AG09319 (cell line): ENCODE data around the gene ALKBH5.

Experiments used
- DNase-seq: peaks from one replicate; pipeline ENCODE4 v3.0.0-alpha.2; 2010; ENCODE audit warnings: low read depth; ENCODE audit errors: extremely low read depth
- TF ChIP-seq, protein P1 (sequence below): IDR thresholded peaks from 2 replicates; pipeline ENCODE4 v1.5.1; 2011; ENCODE audit warnings: low read depth, mild to moderate bottlenecking, inconsistent platforms, low read length, moderate library complexity

The ALKBH5 gene

DNA sequence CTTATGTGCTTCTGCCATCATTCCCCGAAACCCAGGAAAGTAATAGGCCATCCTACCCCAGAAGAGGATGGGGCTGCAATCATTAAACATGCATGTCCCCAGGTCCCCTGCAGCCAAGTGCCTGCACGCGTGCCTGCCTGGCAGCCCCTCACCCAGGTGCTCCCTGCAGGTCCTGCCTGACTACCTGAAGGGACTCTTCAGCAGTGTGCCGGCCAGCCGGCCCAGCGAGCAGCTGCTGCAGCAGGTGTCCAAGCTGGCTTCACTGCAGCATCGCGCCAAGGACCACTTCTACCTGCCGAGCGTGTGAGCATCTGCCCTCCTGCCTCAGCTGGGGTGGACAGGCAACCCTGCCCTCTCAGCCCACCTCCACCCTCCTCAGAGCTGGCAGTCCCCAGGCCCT is 16.2 kb upstream of the ALKBH5 start:
- DNase-seq = no peak
- TF ChIP-seq, protein P1, sequence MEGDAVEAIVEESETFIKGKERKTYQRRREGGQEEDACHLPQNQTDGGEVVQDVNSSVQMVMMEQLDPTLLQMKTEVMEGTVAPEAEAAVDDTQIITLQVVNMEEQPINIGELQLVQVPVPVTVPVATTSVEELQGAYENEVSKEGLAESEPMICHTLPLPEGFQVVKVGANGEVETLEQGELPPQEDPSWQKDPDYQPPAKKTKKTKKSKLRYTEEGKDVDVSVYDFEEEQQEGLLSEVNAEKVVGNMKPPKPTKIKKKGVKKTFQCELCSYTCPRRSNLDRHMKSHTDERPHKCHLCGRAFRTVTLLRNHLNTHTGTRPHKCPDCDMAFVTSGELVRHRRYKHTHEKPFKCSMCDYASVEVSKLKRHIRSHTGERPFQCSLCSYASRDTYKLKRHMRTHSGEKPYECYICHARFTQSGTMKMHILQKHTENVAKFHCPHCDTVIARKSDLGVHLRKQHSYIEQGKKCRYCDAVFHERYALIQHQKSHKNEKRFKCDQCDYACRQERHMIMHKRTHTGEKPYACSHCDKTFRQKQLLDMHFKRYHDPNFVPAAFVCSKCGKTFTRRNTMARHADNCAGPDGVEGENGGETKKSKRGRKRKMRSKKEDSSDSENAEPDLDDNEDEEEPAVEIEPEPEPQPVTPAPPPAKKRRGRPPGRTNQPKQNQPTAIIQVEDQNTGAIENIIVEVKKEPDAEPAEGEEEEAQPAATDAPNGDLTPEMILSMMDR = no peak

DNA sequence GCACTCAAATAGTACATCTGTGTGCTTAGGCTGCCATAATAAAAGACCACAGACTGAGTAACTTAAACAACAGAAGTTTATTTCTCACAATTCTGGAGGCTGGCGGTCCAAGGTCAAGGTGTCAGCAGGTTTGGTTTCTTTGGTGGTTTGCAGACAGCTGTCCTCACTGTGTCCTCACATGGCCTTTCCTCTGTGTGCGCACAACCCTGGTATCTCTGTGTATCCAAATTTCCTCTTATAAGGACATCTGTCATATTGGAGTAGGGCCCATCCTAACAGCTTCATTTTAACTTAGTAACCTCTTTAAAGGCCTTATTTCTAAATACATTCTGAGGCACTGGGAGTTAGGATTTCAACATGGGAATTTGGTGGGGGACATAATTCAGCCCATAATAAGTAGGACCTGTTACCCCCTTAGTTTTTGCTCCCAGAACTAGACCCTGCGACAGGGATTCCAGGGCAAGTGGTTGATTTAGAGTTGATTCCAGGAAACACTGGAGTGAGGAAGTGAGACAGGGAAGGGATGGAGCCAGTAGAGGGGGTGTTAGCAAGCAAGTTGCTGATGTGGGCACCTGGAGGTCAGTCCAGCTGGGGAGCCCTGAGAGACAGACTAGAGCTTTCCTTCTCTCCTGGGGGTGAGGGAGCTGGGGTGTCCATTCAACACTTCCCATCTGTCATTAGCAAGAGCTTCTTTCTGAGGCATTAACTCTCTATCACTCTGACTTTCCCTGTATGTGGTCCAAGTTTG is 10.9 kb upstream of the ALKBH5 start:
- DNase-seq = no peak
- TF ChIP-seq, protein P1 = no peak

DNA sequence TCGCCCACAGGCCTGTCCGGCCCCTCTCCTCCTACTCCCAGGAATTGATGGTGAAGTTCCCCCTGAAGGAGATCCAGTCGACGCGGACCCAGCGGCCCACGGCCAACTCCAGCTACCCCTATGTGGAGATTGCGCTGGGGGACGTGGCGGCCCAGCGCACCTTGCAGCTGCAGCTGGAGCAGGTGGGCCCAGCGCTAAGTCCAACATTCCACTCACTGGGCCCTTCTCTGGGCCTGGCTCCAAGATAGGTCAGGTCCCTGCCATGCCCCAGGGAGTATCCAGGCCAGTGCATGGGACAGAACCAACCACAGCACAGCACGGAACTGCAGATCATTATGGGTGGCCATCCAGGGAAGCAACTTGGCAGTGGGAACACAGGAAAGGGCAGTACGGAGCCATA is 9.9 kb upstream of the ALKBH5 start:
- DNase-seq = no peak
- TF ChIP-seq, protein P1 = no peak

DNA sequence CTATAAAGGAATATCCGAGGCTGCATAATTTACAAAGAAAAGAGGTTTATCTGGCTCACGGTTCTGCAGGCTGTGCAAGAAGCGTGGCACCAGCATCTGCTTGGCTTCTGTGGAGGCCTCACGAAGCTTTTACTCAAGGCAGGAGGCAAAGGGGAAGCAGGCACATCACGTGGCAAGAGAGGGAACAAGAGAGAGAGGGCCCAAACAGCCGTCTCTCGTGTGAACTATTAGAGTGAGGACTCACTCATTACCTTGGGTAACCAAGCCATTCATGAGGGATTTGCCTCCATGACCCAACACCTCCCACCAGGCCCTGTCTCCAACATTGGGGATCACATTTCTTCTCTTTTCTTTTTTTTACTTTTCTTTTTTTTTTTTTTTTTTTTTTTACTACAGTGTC is 7.5 kb upstream of the ALKBH5 start:
- DNase-seq = no peak

DNA sequence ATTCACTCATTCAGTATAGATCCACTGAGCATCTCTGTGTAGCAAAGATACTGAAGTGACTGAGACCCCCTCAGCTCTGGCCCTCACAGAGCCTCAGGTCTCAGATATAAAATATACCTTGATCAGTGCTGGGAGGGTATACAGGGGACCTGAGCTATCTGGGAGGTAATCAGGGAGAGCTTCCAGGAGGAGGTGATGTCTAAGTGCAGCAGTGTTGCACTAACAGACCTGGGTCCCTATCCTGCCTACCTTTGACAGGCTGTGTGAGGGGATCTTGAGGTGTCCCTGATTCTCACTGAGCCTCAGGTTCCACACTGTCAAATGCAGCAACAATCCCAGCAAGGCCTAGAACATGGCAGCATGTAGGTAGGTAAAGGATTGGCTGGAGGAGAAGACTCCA is 6.5 kb upstream of the ALKBH5 start:
- TF ChIP-seq, protein P1 = no peak
- DNase-seq = no peak

More for the DNA sequence above, 7.5 kb upstream of the ALKBH5 start:
- TF ChIP-seq, protein P1 = no peak

DNA sequence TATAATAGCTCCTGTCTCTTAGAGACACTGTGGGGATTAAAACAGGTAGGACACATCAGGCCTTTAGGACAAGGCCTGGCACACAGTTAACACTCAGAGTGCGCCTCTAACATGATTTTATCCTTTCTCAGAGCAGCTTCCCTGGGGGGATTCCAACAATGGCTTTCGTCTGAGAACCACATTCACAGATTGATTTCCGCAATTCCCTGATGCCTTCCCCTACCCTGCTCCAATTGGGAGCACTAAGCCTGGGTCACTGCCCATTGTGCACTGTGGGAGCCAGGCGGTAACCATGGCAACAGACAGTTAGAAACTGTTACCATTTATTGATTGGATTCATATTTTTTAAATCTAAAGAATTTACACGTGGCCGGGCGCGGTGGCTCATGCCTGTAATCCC is 5.9 kb upstream of the ALKBH5 start:
- DNase-seq = no peak
- TF ChIP-seq, protein P1 = no peak

DNA sequence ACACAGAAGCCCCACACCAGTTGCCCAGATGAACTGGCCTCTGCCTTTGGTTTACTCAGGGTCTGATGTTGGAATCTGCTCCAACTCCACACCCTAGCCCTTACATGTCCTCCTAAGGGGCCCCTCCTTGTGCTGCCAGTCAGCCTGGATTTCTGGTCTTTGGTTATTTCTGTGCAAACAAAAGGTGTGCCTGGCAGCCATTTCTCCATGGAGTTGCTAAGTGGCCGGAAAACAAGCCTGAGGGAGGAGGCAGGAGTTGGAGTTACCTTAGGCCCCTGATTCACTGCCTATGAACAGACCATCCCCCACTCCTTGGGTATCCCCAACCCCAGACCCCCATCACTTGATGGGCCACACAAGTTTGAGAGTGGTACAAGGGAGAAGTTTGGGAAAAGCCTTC is 4.4 kb upstream of the ALKBH5 start:
- DNase-seq = no peak
- TF ChIP-seq, protein P1 = no peak
